Pons (tissue), 1 donor: ENCODE measurements around the gene SNX13.
"Not testable (repeated sequence)": the region's sequence is repeated elsewhere in the genome, so short reads cannot be mapped to it uniquely, and the experiment has no call there.

Source experiments
- DNase-seq: peaks from one replicate; pipeline ENCODE4 v3.0.0-alpha.2; 2016; ENCODE audit warnings: low spot score

SNX13 gene

DNA sequence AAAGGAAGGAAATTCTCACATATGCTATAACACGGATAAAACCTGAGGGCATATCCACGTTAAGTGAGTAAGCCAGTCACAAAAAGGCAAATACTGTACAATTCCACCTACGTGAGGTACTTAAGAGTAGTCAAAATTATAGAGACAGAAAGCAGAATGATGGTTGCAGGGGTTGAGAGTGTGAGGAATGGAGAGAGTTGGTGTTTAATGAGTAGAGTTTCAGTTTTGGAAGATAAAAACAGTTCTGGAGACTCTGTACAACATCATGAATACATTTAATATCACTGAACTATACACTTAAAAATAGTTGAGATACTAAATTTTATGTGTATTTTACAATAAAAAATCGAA is 95.1 kb downstream of the SNX13 start:
- DNase-seq = no peak

DNA sequence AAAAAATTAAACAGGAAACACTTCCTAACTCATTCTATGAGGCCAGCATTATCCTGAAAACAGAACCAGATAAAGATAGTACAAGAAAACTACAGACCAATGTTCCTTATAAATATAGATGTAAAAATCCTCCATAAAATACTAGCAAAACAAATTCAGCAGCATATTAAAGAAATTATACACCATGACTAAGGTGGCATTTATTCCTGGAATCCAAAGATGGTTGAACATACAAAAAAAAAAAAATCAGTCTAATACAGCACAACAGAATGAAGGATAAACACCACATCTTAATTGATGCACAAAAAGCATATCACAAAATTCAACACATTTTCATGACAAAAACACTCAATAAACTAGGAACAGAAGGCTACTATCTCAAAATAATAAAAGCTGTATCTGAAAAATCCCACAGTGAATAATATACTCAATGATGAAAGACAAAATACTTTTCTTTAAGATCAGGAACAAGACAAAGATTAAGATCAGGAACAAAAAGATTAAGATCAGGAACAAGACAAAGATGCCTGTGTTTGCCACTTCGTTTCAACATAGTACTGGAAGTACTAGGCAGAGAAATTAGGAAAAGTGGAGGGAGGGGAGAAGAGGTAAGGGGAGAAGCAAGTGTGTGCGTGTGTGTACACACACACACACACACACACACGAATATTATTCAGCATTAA is 95.6 kb downstream of the SNX13 start:
- no peak for DNase-seq

DNA sequence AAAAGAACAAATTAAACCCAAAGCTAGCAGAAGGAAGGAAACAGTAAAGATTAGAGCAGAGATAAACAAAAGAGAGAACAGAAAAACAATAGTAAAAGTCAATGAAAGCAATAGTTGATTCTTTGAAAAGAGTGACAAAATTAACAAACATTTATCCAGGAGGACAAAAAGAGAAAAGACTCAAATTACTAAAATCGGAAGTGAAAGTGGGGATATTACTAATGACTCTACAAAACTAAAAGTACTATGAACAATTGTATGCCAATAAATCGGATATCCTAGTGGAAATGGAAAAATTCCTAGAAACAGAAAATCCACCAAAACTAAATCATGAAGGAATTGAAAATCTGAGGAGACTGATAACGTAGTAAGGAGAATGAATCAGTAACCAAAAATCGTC is 96.3 kb downstream of the SNX13 start:
- no peak for DNase-seq

DNA sequence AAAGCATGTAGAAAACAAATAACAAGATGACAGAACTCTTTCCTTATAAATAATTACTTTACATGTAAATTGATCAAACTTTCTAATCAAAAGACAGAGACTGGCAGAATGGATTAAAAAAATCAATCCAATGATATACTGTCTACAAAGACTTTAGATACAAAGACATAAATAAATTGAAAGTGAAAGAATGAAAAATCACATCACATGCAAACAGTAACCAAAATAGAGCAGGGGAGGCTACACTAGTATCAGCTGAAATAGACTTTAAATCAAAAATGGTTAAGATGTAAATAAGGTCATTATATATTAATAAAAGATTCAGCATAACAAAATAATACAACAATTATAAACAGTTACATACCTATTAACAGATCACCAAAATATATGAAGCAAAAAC is 97.3 kb downstream of the SNX13 start:
- DNase-seq = no peak

DNA sequence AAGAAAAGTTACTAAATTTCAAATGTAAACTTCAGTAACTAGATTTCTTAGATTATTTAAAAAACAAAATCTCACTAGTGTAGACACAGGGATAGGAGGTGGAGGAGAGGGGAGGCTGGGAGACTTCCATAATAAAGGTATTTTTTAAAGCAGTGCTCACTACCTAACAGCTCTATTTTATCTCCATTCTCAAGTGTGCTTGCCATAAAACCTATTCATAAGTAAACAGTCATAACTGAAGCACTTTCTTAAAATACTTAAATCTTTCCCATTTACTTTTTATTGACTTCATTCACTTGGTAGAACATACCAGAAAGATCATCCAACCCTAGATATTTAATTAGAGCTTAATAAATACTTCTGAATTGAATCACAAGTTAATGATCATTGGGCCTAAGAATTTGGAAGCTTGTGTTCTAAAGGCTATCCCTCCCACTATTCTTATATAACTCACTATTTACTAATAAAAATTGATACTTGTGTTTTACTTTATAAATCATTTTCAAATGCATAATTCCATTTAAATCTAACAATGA is 107.4 kb downstream of the SNX13 start:
- DNase-seq = no peak

DNA sequence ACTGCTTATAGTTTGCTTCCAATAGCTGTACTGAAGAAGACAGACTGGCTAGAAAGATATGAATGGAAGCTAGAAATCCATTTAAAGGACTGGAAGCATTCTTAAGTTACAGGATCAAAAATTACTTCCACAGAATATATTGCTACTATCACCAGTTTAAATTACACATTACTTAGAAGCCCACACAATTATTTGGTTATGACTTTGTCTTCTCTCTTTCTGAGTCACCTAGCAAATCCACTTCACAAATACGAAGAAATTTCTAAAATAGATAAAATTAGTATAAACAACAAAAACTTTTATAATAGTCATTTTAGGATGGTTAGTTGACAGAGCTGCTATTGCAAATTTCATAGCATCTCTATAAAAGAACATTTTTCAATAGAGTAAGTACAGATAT is 108.1 kb downstream of the SNX13 start:
- DNase-seq = no peak

DNA sequence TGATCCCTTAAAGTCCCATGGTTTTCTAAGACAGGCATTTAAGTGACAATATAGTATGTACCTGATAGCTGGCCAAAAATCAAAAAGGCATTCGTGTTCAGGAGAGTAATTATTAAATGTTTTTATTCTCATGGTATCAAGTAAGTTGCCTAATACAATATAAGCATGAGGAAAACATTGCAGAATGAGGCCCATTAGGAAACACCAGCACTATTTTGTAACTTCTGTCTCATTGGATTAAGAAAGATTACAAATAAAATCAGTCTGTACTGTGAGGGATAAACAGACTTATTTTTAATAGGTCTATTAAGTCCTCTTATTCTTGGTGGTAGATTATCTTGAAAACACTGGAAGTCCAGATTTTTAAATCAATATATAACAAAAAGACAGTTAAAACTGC is 110.1 kb downstream of the SNX13 start:
- no peak for DNase-seq

DNA sequence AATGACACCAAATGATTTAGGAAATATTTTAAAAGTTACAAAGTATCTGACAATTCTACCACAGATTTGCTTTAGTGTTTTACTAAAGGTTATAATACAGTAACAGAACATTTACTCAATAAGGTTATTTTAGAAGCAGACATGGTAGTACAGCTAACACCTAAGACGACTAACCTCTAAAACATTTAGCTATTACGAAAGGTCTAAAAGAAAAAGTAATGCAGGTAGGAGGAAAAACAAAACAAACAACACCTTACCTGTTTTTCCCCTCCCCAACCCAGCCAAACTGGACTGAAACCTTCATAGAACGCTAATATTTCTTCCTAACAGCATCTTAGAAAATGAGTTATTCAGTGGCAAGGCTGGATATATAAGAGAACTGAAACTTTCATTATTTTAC is 111.3 kb downstream of the SNX13 start:
- no peak for DNase-seq

DNA sequence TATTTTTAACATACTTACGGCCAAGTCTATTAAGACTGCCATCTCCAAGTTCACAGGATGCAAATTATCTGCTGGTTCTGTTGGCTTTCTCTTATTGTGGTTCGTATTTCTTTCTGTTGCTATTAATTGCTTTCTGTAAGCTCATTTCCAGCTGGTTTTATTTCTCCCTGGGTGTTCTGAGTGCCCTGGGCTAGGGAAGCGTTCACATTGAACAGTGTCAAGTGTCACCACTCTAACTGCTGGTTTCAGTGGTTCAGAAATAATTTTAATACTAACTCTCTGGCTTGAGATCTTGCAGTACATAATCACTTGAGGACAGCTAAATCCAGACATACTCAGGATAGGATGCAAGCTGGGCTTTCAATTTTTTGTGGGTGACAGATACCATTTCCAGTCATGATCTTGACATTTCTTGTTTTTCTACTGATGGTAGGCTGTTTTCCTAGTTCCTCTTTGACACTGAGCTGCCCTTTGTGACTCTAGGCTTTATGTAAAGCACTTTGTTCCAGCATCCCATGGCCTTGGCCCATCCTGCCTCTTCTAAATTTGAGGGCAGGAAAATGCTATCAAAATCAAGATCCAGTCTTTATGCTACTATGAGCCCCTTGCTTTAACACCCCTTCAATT is 117.6 kb downstream of the SNX13 start:
- DNase-seq = no peak

DNA sequence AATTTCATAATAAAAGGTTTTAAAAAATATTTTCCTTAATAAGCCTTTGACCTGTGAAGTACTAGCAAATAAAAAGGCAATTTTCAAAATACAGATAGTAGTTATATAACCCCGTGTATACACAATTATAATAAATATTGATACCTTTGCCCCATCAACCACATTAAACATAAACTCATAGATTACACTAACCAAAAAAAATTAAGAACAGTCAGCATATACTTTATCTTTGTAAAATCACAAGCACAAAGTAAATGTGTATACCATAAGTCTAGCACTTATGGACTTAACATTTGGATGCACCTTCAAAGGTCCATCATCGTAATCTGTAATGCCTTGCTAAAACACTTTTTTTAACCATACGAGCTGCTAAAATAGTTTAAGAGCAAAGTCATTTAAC is 123.4 kb downstream of the SNX13 start:
- no peak for DNase-seq

DNA sequence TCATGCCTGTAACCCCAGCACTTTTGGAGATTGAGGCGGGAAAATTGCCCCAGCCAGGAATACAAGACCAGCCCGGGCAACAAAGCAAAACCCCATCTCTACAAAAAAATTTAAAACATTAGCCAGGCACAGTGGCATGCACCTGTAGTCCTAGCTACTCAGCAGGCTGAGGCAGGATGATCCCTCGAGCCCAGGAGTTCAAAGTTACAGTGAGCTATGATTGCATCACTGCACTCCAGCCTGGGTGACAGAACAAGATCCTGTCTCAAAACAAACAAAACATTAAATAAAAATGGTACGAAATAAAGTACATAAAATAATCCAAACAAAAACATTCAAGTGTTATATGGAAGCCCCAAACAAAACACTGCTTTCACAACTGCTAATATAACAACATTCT is 125.0 kb downstream of the SNX13 start:
- no peak for DNase-seq

DNA sequence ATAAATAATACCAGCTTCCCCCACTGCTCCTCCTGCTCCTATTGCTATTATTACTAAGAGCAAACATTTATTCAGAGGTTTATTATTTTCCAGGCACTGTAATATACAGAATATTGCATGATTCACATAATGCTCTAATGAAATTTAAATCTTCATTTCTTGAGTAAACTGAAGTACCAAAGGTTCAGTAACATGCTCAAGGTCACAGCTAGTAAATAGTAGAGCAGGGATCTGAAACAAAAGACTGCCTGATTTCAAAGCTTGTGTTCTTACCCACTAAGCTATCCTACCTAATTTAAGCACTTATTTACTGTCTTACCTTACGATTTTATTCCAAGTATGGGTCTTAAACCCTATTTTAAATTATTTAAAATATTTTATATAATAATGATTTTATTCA is 126.2 kb downstream of the SNX13 start:
- DNase-seq = no peak

DNA sequence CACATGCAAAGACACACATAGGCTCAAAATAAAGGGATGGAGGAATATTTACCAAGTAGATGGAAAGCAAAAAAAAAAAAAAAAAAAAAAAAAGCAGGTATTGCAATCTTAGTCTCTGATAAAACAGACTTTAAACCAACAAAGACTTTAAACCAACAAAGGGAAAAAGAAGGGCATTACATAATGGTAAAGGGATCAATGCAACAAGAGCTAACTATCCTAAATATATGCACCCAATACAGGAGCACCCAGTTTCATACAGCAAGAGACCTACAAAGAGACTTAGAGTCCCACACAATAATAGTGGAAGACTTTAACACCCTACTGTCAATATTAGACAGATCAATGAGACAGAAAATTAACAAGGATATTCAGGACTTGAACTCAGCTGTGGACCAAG is 131.1 kb downstream of the SNX13 start:
- DNase-seq = not testable (repeated sequence)

DNA sequence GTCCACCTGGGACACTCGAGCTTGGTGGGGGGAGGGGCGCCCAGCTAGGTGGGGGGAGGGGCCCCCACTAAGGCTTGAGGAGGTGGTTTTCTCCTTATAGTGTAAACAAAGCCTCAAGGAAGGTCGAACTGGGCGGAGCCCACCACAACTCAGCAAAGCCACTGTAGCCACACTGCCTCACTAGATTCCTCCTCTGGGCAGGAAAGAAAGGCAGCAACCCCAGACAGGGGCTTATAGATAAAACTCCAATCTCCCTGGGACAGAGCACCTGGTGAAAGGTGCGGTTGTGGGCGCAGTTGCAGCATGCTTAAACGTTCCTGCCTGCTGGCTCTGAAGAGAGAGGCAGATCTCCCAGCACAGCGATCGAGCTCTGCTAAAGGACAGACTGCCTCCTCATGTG is 133.1 kb downstream of the SNX13 start:
- DNase-seq = no peak

DNA sequence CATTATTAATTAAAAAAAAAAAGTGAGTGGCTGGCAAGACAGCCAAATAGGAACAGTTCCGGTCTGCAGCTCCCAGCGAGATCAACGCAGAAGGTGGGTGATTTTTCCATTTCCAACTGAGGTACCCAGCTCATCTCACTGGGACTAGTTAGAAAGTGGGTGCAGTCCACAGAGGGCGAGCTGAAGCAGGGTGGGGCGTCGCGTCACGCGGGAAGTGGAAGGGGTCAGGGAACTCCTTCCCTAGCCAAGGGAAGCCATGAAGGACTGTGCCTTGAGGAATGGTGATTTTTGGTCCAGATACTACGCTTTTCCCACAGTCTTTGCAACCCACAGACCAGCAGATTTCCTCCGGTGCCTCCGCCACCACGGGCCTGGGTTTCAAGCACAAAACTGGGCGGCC is 133.7 kb downstream of the SNX13 start:
- no peak for DNase-seq

DNA sequence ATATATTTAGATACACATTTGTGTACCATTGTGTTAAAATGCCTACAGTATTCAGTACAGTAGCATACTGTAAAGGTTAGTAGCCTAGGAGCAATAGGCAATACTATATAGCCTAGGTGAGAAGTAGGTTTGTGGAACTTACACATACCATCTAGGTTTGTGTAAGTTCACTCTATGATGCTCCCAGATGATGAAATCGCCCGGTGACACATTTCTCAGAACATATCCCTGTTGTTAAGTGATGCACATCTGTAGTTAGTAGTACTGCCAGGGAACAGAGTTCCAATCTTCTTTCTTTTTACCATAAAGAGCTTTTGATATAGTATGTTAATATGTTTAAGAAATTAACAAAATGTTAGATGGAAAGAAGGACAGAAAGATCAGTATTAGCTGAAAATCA is 138.2 kb downstream of the SNX13 start:
- DNase-seq = no peak

DNA sequence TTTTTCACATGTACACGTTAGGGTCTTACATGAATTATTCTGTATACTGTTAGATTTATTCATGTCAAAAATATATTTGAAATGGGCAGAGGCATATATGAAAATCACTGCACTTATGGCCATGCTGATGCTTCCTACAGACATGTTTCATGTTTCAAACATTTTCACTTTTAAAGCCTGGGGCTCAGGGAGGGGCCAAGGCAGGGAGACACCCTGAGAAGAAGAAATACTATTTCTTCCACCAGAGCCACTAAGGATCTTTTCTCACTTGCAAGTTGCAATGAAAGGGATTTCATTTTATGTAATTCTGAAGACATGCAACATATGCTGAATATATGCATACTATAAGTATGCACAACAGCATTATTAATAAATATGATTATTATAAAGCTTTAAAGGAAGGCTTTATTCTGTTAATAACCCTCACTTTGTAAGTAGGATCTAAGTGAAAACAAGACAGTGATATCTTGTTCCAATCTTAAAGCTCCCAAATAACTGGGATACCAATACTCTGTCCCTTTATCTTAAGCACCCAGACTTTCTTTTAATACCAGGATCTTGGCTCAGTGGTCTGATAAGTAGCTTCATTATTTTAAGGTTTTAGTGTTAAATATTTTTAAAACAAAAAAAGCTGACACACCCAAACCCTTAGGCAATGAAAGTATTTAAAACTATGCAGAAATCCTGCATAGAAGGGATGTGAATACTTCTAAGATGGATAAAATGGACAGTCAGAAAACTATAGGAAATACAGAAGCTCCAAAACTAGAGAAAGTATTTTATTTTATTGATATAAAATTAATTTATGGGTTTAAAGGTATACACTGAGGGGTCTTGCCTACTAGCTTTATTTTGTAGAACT is 148.0 kb downstream of the SNX13 start:
- no peak for DNase-seq

DNA sequence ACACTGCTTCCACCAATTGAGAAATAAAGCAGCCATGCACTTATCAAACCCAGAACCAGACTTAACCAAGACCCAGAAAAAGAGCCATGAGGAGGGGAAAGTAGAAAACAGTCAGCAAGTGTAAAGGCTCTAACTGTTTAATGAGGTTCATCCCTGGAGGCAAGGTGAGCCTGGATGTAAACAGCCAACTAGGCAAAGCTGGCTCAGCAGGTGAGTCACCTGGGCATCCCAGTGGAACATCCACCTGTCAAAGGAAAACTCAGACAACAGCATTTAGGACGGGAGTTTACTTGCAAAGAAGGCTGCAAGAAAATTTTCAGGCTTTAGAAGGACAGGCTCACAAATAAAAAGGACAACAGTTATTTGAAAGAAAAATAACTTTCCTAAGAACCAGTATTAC is 153.0 kb downstream of the SNX13 start:
- no peak for DNase-seq

DNA sequence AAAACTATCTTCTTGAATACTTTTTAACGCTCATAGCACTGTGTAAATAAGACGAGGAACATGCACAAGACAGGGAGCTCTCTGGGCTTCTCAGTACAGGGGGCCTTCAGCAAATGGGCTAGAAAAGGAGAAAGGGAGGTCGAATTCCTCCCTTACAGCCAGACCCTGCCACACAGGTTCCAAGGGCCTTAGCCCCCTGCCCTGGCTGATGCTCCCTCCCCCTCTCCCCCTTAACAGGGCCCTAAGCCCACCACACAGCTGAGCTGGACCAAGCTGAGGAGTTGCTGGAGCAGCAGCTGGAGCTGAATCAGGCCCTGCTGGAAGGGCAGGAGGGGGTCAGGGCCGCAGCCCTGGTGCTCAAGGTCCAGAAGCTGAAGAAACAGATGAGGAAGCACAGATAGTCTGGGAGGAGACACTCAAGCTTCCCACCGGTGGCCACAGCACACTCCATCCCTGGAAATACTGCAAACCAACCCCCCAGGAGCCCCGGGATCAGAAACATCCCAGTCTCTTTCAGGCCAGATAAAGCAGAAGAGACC is 153.9 kb downstream of the SNX13 start:
- DNase-seq = no peak

DNA sequence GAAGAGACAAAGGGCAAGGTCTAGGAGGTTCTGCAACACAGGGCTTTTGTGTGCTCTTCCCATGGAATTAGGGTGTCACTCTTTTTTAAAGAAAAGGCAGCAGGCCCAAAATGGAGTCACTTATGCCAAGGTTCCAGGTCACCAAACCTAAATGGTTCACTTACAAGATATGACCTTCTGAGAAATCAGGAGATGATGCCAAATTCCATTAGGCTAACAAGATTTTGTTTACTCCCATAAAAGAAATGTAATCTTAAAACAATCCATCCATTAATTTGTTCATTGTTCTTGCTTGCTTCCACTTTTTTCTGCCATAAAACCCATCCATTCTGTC is 158.1 kb downstream of the SNX13 start:
- DNase-seq = no peak

DNA sequence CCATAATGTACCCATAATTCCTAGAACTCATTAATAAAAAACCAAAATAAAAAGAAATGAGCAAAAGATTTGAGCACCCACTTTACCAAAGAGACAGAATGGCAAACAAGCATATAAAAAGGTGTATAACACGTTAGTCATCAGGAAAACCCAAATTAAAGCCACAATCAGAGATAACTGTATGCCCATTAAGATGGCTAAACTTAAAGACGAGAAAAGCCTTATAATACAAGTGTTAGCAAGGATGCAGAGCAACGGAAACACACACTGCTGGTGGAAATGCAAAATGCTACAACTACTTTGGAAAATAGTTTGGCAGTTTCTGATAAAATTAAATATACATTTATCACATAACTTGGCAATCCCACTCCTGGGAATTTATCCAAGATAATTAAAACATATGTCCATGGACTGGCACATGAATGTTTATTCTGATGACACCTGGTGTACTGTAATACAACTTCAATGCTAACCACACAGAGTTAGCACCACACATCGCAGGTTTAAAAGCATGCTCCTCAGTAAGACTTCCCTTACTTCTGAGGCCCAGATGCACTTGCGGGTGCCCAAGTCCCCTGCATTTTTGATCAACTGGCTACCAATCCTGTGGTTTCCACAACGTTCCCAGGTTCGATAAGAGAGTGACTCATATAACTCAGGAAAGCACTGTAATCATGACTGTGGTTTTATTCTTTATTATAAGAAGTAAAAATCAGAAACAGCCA is 158.6 kb downstream of the SNX13 start:
- no peak for DNase-seq

DNA sequence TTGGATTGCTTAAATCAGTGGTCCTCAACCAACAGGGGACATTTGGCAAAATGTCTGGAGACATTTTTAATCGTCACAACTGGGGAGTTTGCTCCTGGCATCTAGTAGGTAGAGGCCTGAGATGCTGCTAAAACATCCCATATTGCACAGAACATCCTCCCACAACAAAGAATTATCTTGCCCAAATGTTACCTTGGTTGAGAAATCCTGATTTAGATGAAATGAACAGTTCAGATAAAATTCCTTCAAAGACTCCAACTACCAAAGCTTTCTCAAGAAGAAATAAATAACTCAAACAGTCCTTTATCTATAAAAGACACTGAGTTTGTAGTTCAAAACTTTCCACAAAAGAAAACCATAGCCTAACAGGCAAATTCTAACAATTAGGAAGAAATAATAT is 160.9 kb downstream of the SNX13 start:
- no peak for DNase-seq
